Epithelial cell of proximal tubule (primary cell): Measurements from ENCODE around the gene ASXL2. TPM values are rescaled to one million over a fixed set of nuclear protein-coding genes. Genes with fewer than 3 reads are reported as not detected.
"Not testable (repeated sequence)": the region's sequence is repeated elsewhere in the genome, so short reads cannot be mapped to it uniquely, and the experiment has no call there.

Source experiments
- DNase-seq: peaks from one replicate; pipeline ENCODE4 v3.0.0-alpha.2; 2011; ENCODE audit warnings: low read depth
- H3K4me3 ChIP-seq: 2 replicates; pipeline ENCODE4 v1.5.1; 2011; ENCODE audit warnings: low read depth, mild to moderate bottlenecking, low read length
- total RNA-seq: library from RNA; depleted of rRNA; stranded (reverse); fragments of >200 nt; gene quantifications from 2 replicates; pipeline ENCODE4 v1.2.3, GENCODE V29; 2015
- TF ChIP-seq, protein P1 (sequence below): conservative IDR thresholded peaks from 2 replicates; pipeline ENCODE4 v1.5.1; 2012; ENCODE audit warnings: low read depth, mild to moderate bottlenecking, low read length

ASXL2 gene
- total RNA-seq, 1 donor from 2014 or later, result 10.1 TPM

- no peak overlapping the region for H3K4me3 ChIP-seq
- TF ChIP-seq, protein P1, sequence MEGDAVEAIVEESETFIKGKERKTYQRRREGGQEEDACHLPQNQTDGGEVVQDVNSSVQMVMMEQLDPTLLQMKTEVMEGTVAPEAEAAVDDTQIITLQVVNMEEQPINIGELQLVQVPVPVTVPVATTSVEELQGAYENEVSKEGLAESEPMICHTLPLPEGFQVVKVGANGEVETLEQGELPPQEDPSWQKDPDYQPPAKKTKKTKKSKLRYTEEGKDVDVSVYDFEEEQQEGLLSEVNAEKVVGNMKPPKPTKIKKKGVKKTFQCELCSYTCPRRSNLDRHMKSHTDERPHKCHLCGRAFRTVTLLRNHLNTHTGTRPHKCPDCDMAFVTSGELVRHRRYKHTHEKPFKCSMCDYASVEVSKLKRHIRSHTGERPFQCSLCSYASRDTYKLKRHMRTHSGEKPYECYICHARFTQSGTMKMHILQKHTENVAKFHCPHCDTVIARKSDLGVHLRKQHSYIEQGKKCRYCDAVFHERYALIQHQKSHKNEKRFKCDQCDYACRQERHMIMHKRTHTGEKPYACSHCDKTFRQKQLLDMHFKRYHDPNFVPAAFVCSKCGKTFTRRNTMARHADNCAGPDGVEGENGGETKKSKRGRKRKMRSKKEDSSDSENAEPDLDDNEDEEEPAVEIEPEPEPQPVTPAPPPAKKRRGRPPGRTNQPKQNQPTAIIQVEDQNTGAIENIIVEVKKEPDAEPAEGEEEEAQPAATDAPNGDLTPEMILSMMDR, result no peak
These were observed 34.8 kb upstream of the ASXL2 start for GRCh38 chr2:25912851-25913695.

GRCh38 chr2:25909574-25909973 lies 31.3 kb upstream of the ASXL2 start:
- not testable (repeated sequence) for H3K4me3 ChIP-seq, DNase-seq

More at GRCh38 chr2:25912851-25913695, 34.8 kb upstream of the ASXL2 start:
- DNase-seq, result no peak

GRCh38 chr2:25905126-25905525 lies 26.8 kb upstream of the ASXL2 start:
- no peak for DNase-seq
- H3K4me3 ChIP-seq, result no peak overlapping the region
- TF ChIP-seq, protein P1, result no peak

DNA sequence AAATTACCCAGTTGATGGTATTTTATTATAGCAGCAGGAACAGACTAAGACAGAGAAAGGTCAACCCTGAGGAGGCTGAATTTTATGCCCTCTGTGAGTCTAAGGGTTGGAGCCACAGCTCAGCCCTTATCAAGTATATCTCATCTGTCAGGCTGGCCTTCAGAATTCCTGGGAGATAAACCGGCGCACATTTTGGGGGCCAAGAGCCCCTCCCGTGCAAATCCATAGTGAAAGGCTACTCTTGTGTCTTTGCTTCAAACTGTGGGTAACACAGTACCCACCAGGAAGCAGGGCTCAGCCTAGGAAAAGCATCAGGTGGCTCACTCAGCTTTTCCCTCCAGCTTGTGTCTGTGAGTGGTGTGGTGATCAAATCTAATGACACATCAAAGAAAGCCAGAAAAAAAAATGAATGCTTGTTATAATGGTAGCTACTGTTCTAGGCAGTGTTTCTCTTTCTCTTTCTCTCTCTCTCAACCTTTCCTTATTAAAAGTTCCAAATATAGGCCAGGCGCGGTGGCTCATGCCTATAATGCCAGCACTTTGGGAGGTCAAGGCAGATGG lies 25.0 kb upstream of the ASXL2 start:
- no peak for DNase-seq
- no peak overlapping the region for H3K4me3 ChIP-seq
- TF ChIP-seq, protein P1, result no peak

DNA sequence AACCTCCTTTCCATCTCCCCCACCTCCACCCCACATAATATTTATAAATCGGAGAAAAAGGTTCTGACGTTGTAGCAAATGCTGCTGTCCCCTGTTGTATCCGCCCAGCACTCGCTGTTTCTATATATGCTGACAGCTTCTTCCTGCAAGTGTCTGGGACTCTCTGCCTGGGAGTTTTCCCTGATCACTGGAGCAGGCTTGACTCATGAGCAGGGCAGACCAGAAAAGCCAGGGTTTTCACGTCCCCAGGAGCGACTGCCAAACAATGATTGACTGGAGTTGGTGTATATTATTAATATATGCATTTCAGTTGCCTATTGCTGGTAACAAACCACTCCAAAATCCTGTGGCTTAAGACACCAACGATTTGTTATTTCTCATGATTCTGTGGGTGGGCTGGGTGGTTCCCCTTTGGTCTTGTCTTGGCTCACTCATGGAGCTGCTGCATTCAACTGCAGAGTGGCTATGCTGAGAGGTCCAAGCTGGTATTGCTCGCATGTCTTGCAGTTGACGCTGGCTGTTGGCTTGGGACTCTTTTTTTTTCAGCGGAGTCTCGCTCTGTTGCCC lies 21.2 kb upstream of the ASXL2 start:
- TF ChIP-seq, protein P1, result no peak
- no peak for DNase-seq
- H3K4me3 ChIP-seq, result no peak overlapping the region

- DNase-seq, result no peak
- H3K4me3 ChIP-seq, result no peak overlapping the region
- TF ChIP-seq, protein P1, result no peak
These were observed 19.2 kb upstream of the ASXL2 start for GRCh38 chr2:25897506-25897905.

DNA sequence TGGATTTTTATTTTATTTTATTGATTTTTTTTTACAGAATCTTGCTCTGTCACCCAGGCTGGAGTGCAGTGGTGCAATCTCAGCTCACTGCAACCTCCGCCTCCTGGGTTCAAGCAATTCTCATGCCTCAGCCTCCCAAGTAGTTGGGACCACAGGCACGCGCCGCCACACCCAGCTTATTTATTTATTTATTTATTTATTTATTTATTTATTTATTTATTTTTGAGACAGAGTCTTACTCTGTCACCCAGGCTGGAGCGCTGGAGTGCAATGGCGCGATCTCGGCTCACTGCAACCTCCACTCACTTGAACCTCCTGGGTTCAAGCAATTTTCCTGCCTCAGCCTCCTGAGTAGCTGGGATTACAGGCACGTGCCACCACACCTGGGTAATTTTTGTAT lies 18.0 kb upstream of the ASXL2 start:
- DNase-seq, H3K4me3 ChIP-seq: not testable (repeated sequence)

- no peak for DNase-seq
- TF ChIP-seq, protein P1, result no peak
- H3K4me3 ChIP-seq, result no peak overlapping the region
These were observed 17.3 kb upstream of the ASXL2 start for GRCh38 chr2:25895610-25896009.
